ENCODE data around the gene ITM2B. TPM values are rescaled to one million over a fixed set of nuclear protein-coding genes. Genes with fewer than 3 reads are reported as not detected.
"Not testable (repeated sequence)": the region's sequence is repeated elsewhere in the genome, so short reads cannot be mapped to it uniquely, and the experiment has no call there.

The ITM2B gene
- polyA plus RNA-seq, 1 donor, result 687 TPM

DNA sequence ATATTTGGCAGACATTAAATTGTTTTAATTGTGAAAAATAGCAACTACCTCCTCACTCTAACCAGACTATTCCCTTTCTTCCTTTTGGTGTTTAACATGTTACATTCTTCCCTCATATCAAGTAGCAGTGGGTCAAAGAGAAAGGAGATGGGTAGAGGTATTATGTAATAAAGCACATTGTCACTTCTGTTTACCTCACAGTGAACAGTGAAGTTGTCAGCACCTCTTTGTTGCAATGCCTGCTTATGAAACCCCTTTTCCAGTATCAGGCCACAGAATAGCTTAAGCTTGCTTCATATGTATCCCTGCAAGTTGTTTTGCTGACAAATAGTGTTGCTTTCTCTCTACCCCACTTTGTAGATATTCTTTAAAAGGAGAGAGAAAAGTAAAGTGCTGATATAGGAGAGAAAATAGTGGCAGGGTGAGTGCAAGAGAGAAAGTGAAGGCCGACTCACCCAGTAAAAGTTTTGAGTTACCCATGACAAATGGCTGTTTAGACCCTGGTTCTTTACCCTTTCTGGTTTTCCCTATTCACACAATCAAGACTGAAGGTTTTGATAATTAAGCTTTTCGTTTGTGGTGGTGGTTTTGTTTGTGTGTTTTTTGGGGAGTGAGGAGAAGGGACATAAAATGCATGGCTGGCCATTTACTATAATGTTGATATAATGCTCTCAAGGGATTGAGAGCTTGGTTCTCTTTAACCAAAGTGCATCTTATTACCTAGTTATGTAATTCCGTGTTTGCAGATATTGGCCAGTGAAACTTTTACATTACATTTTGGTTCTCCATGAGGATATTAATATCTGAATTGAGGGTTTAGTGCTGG is 3.7 kb downstream of the ITM2B start:
- Histone ChIP-seq H3K36me3 (ENCODE audit: control insufficient read depth, insufficient read depth, low read length) (peaks cover 9% of the 10 kb centered on the region), H3K4me1 (ENCODE audit: control insufficient read depth, insufficient read depth, low read length) (peaks cover 28% of the 10 kb centered on the region), H3K27ac (ENCODE audit: low read length) (no peak overlapping the region), H3K27me3 (ENCODE audit: control insufficient read depth, insufficient read depth, low read length) (no peaks in the 10 kb centered on the region), H3K4me3 (ENCODE audit: low read length) (no peak overlapping the region), H3K9me3 (ENCODE audit: control insufficient read depth, low read depth, low read length) (no peaks in the 10 kb centered on the region)
- no peak for DNase-seq
- 100% methylated on average over 1 of the region's 3 CpGs for WGBS (ENCODE audit: insufficient coverage, low lambda C conversion rate)

- H3K4me1 ChIP-seq (ENCODE audit: control insufficient read depth, insufficient read depth, low read length), result peaks cover 19% of the 10 kb centered on the region
- not testable (repeated sequence) for H3K27me3 ChIP-seq (ENCODE audit: control insufficient read depth, insufficient read depth, low read length); H3K27ac ChIP-seq (ENCODE audit: low read length); H3K9me3 ChIP-seq (ENCODE audit: control insufficient read depth, low read depth, low read length); H3K36me3 ChIP-seq (ENCODE audit: control insufficient read depth, insufficient read depth, low read length); DNase-seq; H3K4me3 ChIP-seq (ENCODE audit: low read length)
- 100% methylated on average over 1 of the region's 6 CpGs for WGBS (ENCODE audit: insufficient coverage, low lambda C conversion rate)
Observed at GRCh38 chr13:48239369-48239768, 6.4 kb downstream of the ITM2B start.

- DNase-seq, result no peak
- H3K9me3 ChIP-seq (ENCODE audit: control insufficient read depth, low read depth, low read length), result no peaks in the 10 kb centered on the region
- no peaks in the 10 kb centered on the region for H3K27me3 ChIP-seq (ENCODE audit: control insufficient read depth, insufficient read depth, low read length)
- H3K27ac ChIP-seq (ENCODE audit: low read length), result no peak overlapping the region
- H3K4me3 ChIP-seq (ENCODE audit: low read length), result no peak overlapping the region
- WGBS (ENCODE audit: insufficient coverage, low lambda C conversion rate), result no CpG with 5 or more reads among the region's 4 CpGs
- peaks cover 6% of the 10 kb centered on the region for H3K4me1 ChIP-seq (ENCODE audit: control insufficient read depth, insufficient read depth, low read length)
- peaks cover 5% of the 10 kb centered on the region for H3K36me3 ChIP-seq (ENCODE audit: control insufficient read depth, insufficient read depth, low read length)
Observed at GRCh38 chr13:48241651-48242050, 8.6 kb downstream of the ITM2B start.

- WGBS (ENCODE audit: insufficient coverage, low lambda C conversion rate), result 60% methylated on average over 1 of the region's 1 CpG
- no peaks in the 10 kb centered on the region for H3K4me1 ChIP-seq (ENCODE audit: control insufficient read depth, insufficient read depth, low read length)
- no peak for DNase-seq
Observed at GRCh38 chr13:48242677-48243076, 9.7 kb downstream of the ITM2B start.

DNA sequence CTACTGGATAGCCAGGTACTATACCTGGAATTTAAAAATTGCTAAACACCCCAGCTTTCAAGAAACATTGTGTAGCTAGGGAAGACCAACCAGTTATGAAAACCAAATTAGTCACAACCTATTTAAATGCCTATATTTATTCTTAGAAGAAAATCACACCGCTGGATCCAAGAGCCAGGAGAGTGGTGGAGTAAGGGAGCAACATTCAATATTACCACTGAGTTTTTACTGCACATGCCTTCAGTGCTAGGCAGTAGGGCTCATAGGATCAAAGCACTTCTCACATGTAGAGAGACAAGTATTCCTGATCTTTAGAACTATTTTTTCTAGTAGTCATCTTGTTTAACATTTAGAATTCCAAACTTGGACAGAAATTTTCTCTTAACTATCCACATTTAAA is 11.2 kb downstream of the ITM2B start:
- Histone ChIP-seq H3K27ac (ENCODE audit: low read length) (no peak overlapping the region), H3K4me1 (ENCODE audit: control insufficient read depth, insufficient read depth, low read length) (no peaks in the 10 kb centered on the region), H3K4me3 (ENCODE audit: low read length) (no peak overlapping the region), H3K9me3 (ENCODE audit: control insufficient read depth, low read depth, low read length) (no peaks in the 10 kb centered on the region), H3K27me3 (ENCODE audit: control insufficient read depth, insufficient read depth, low read length) (no peaks in the 10 kb centered on the region), H3K36me3 (ENCODE audit: control insufficient read depth, insufficient read depth, low read length) (peaks cover 5% of the 10 kb centered on the region)
- no CpG with 5 or more reads among the region's 1 CpG for WGBS (ENCODE audit: insufficient coverage, low lambda C conversion rate)
- no peak for DNase-seq

More at GRCh38 chr13:48242677-48243076, 9.7 kb downstream of the ITM2B start:
- H3K27ac ChIP-seq (ENCODE audit: low read length), result no peak overlapping the region
- peaks cover 5% of the 10 kb centered on the region for H3K36me3 ChIP-seq (ENCODE audit: control insufficient read depth, insufficient read depth, low read length)
- H3K27me3 ChIP-seq (ENCODE audit: control insufficient read depth, insufficient read depth, low read length), result no peaks in the 10 kb centered on the region
- H3K9me3 ChIP-seq (ENCODE audit: control insufficient read depth, low read depth, low read length), result no peaks in the 10 kb centered on the region
- no peak overlapping the region for H3K4me3 ChIP-seq (ENCODE audit: low read length)

GRCh38 chr13:48246102-48246501 is 13.1 kb downstream of the ITM2B start:
- no peak for DNase-seq
- no peaks in the 10 kb centered on the region for H3K27me3 ChIP-seq (ENCODE audit: control insufficient read depth, insufficient read depth, low read length)
- 72% methylated on average over 2 of the region's 2 CpGs for WGBS (ENCODE audit: insufficient coverage, low lambda C conversion rate)
- no peak overlapping the region for H3K4me3 ChIP-seq (ENCODE audit: low read length)
- no peaks in the 10 kb centered on the region for H3K9me3 ChIP-seq (ENCODE audit: control insufficient read depth, low read depth, low read length)
- no peak overlapping the region for H3K27ac ChIP-seq (ENCODE audit: low read length)
- H3K4me1 ChIP-seq (ENCODE audit: control insufficient read depth, insufficient read depth, low read length), result no peaks in the 10 kb centered on the region
- peaks cover under 1% of the 10 kb centered on the region for H3K36me3 ChIP-seq (ENCODE audit: control insufficient read depth, insufficient read depth, low read length)

DNA sequence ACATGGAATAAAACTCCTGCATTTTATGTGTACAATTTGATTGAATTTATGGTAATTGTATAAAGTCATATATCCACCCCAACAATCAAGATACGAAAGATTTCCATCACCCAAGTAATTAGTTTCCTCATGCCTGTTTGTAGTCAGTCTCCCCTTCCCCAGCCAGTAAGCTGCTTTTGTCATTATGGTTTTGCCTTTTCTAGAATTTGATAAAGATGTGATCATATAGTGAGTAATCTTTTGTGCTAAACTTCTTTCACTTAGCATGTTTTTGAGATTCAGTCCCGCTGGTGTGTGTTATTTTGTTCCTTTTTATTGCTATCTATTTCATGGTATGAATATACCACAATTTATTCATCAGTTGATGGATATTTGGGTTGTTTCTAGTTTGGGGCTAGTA is 16.0 kb downstream of the ITM2B start:
- Histone ChIP-seq H3K4me1 (ENCODE audit: control insufficient read depth, insufficient read depth, low read length) (no peaks in the 10 kb centered on the region), H3K27ac (ENCODE audit: low read length) (no peak overlapping the region), H3K9me3 (ENCODE audit: control insufficient read depth, low read depth, low read length) (no peaks in the 10 kb centered on the region), H3K36me3 (ENCODE audit: control insufficient read depth, insufficient read depth, low read length) (peaks cover 6% of the 10 kb centered on the region), H3K27me3 (ENCODE audit: control insufficient read depth, insufficient read depth, low read length) (no peaks in the 10 kb centered on the region), H3K4me3 (ENCODE audit: low read length) (no peak overlapping the region)
- 100% methylated on average over 1 of the region's 2 CpGs for WGBS (ENCODE audit: insufficient coverage, low lambda C conversion rate)
- DNase-seq, result no peak

GRCh38 chr13:48251611-48252081 is 18.6 kb downstream of the ITM2B start:
- Histone ChIP-seq H3K27ac (ENCODE audit: low read length) (no peak overlapping the region), H3K27me3 (ENCODE audit: control insufficient read depth, insufficient read depth, low read length) (no peaks in the 10 kb centered on the region), H3K4me1 (ENCODE audit: control insufficient read depth, insufficient read depth, low read length) (no peaks in the 10 kb centered on the region), H3K36me3 (ENCODE audit: control insufficient read depth, insufficient read depth, low read length) (peaks cover 27% of the 10 kb centered on the region), H3K4me3 (ENCODE audit: low read length) (no peak overlapping the region), H3K9me3 (ENCODE audit: control insufficient read depth, low read depth, low read length) (no peaks in the 10 kb centered on the region)
- no peak for DNase-seq
- WGBS (ENCODE audit: insufficient coverage, low lambda C conversion rate), result 100% methylated on average over 1 of the region's 3 CpGs

GRCh38 chr13:48252176-48252575 is 19.2 kb downstream of the ITM2B start:
- peaks cover 29% of the 10 kb centered on the region for H3K36me3 ChIP-seq (ENCODE audit: control insufficient read depth, insufficient read depth, low read length)
- DNase-seq, result no peak
- H3K4me3 ChIP-seq (ENCODE audit: low read length), result no peak overlapping the region
- no peaks in the 10 kb centered on the region for H3K4me1 ChIP-seq (ENCODE audit: control insufficient read depth, insufficient read depth, low read length)
- H3K9me3 ChIP-seq (ENCODE audit: control insufficient read depth, low read depth, low read length), result no peaks in the 10 kb centered on the region
- H3K27me3 ChIP-seq (ENCODE audit: control insufficient read depth, insufficient read depth, low read length), result no peaks in the 10 kb centered on the region
- no peak overlapping the region for H3K27ac ChIP-seq (ENCODE audit: low read length)
- WGBS (ENCODE audit: insufficient coverage, low lambda C conversion rate), result 67% methylated on average over 1 of the region's 10 CpGs

DNA sequence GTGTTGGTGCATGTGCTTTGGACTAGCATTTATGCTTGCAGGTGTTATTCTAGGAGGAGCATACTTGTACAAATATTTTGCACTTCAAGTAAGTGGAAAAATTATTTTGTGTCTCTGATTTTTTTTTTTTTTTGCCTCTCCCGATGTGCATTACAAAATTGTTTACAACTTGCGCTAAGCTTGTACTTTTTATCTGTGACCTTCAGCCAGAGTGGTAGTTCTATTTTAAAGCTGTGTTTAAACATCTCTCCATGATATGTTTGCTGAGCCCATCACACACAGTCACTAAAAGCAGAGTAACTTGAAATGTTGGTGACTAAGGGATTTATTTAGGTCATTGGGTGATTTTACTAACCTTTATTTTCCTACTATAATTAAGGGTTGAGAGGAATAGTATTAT is 20.8 kb downstream of the ITM2B start:
- Histone ChIP-seq H3K27me3 (ENCODE audit: control insufficient read depth, insufficient read depth, low read length) (no peaks in the 10 kb centered on the region), H3K27ac (ENCODE audit: low read length) (no peak overlapping the region), H3K4me1 (ENCODE audit: control insufficient read depth, insufficient read depth, low read length) (peaks cover 9% of the 10 kb centered on the region), H3K36me3 (ENCODE audit: control insufficient read depth, insufficient read depth, low read length) (peaks cover 31% of the 10 kb centered on the region), H3K4me3 (ENCODE audit: low read length) (no peak overlapping the region), H3K9me3 (ENCODE audit: control insufficient read depth, low read depth, low read length) (no peaks in the 10 kb centered on the region)
- no CpG with 5 or more reads among the region's 2 CpGs for WGBS (ENCODE audit: insufficient coverage, low lambda C conversion rate)
- no peak for DNase-seq

GRCh38 chr13:48255090-48255489 is 22.1 kb downstream of the ITM2B start:
- no CpG with 5 or more reads among the region's 13 CpGs for WGBS (ENCODE audit: insufficient coverage, low lambda C conversion rate)
- Histone ChIP-seq H3K27ac (ENCODE audit: low read length) (no peak overlapping the region), H3K4me3 (ENCODE audit: low read length) (no peak overlapping the region), H3K27me3 (ENCODE audit: control insufficient read depth, insufficient read depth, low read length) (no peaks in the 10 kb centered on the region), H3K4me1 (ENCODE audit: control insufficient read depth, insufficient read depth, low read length) (peaks cover 9% of the 10 kb centered on the region), H3K9me3 (ENCODE audit: control insufficient read depth, low read depth, low read length) (no peaks in the 10 kb centered on the region), H3K36me3 (ENCODE audit: control insufficient read depth, insufficient read depth, low read length) (peaks cover 39% of the 10 kb centered on the region)
- DNase-seq, result no peak

Measured in large intestine (tissue), 3 donors.